DND-41 (cell line): ENCODE data around the gene DDX28.
"Not testable (repeated sequence)": the region's sequence is repeated elsewhere in the genome, so short reads cannot be mapped to it uniquely, and the experiment has no call there.

Experiments
- ATAC-seq: fragments of 200-7000 bp; cut with Tn5 transposase; 3 replicates; pipeline ENCODE4 v1.9.1; 2021; ENCODE audit warnings: low read depth; ENCODE audit not compliant: insufficient read depth
- DNase-seq: peaks from one replicate; pipeline ENCODE4 v3.0.0-alpha.2; 2020
- H2AFZ ChIP-seq: 2 replicates; pipeline ENCODE4 v1.6.0; 2012; ENCODE audit warnings: low read depth, low read length
- H3K27ac ChIP-seq: 2 replicates; pipeline ENCODE4 v1.5.1; 2012; ENCODE audit warnings: low read length, inconsistent platforms
- H3K27me3 ChIP-seq: fragments of 200-600 bp; sonication (generic); 2 replicates; pipeline ENCODE4 v1.6.0; 2012; ENCODE audit warnings: low read length, mild to moderate bottlenecking, inconsistent platforms; ENCODE audit not compliant: insufficient read depth, poor library complexity
- H3K36me3 ChIP-seq: 2 replicates; pipeline ENCODE4 v1.5.1; 2012; ENCODE audit warnings: low read length, inconsistent platforms; ENCODE audit not compliant: insufficient read depth
- H3K4me1 ChIP-seq: 2 replicates; pipeline ENCODE4 v1.5.1; 2012; ENCODE audit warnings: mild to moderate bottlenecking, low read length; ENCODE audit not compliant: insufficient read depth
- H3K4me2 ChIP-seq: 2 replicates; pipeline ENCODE4 v1.6.0; 2012; ENCODE audit warnings: mild to moderate bottlenecking, moderate library complexity, low read length, inconsistent platforms; ENCODE audit not compliant: insufficient read depth
- H3K4me3 ChIP-seq, 2 experiments: fragments of 200-600 bp in 1 of 2; shearing (Covaris generic) in 1 of 2; 2 replicates each; pipeline ENCODE4 v1.5.1; 2012 to 2016; ENCODE audit warnings: inconsistent platforms in 2 of 2, low read length in 2 of 2, mild to moderate bottlenecking in 2 of 2, low read depth in 1 of 2, moderate library complexity in 1 of 2
- H3K79me2 ChIP-seq: 2 replicates; pipeline ENCODE4 v1.6.0; 2012; ENCODE audit warnings: low read length, inconsistent platforms; ENCODE audit not compliant: insufficient read depth
- H3K9ac ChIP-seq: 2 replicates; pipeline ENCODE4 v1.6.0; 2012; ENCODE audit warnings: low read depth, mild to moderate bottlenecking, inconsistent platforms, low read length, moderate library complexity
- H3K9me3 ChIP-seq: 2 replicates; pipeline ENCODE4 v1.5.1; 2012; ENCODE audit warnings: low read length, moderate library complexity, mild to moderate bottlenecking, inconsistent platforms; ENCODE audit not compliant: insufficient read depth, severe bottlenecking
- H4K20me1 ChIP-seq: 2 replicates; pipeline ENCODE4 v1.6.0; 2012; ENCODE audit warnings: low read length; ENCODE audit not compliant: insufficient read depth
- EZH2 ChIP-seq: IDR thresholded peaks from 3 replicates; pipeline ENCODE4 v1.6.1; 2012; ENCODE audit warnings: borderline replicate concordance, low read depth, mild to moderate bottlenecking, moderate library complexity, low read length, inconsistent platforms; ENCODE audit not compliant: severe bottlenecking
- TF ChIP-seq, protein P1 (sequence below): IDR thresholded peaks from 2 replicates; pipeline ENCODE4 v1.5.1; 2012; ENCODE audit warnings: borderline replicate concordance, low read length, moderate library complexity, mild to moderate bottlenecking; ENCODE audit not compliant: poor library complexity, severe bottlenecking; ENCODE audit errors: extremely low read depth

The DDX28 gene

DNA sequence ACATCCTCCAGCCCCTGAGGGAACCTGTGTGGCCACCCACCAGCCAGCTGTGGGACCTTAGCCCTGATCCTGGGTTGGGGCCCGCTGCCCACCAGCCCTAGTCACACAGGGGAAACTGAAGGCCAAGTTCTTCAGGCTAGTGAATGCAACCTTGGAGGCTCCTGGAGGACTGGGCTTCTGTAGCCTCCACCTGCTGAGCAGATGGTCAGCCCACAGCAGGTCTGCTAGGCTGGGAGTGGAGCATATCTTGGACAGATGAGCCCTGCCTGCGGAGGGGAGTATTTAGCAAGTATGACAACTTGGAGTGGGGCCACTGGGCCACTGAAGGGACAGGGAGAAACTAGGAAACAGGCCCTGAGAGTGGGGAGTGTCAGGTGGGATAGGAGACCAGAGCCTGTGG lies 46.8 kb downstream of the DDX28 start:
- Histone ChIP-seq H3K79me2 (no peaks in the 10 kb centered on the region), H3K4me3 (no peak overlapping the region), H3K36me3 (no peaks in the 10 kb centered on the region), H3K27me3 (no peaks in the 10 kb centered on the region), H3K4me2 (no peak overlapping the region), H4K20me1 (no peaks in the 10 kb centered on the region), H2AFZ (no peak overlapping the region), H3K27ac (no peak overlapping the region), H3K4me1 (no peaks in the 10 kb centered on the region), H3K9ac (no peak overlapping the region), H3K9me3 (no peaks in the 10 kb centered on the region)
- ATAC-seq (no peak), DNase-seq (no peak)
- TF ChIP-seq EZH2, result no peak
- TF ChIP-seq, protein P1, sequence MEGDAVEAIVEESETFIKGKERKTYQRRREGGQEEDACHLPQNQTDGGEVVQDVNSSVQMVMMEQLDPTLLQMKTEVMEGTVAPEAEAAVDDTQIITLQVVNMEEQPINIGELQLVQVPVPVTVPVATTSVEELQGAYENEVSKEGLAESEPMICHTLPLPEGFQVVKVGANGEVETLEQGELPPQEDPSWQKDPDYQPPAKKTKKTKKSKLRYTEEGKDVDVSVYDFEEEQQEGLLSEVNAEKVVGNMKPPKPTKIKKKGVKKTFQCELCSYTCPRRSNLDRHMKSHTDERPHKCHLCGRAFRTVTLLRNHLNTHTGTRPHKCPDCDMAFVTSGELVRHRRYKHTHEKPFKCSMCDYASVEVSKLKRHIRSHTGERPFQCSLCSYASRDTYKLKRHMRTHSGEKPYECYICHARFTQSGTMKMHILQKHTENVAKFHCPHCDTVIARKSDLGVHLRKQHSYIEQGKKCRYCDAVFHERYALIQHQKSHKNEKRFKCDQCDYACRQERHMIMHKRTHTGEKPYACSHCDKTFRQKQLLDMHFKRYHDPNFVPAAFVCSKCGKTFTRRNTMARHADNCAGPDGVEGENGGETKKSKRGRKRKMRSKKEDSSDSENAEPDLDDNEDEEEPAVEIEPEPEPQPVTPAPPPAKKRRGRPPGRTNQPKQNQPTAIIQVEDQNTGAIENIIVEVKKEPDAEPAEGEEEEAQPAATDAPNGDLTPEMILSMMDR, result no peak

GRCh38 chr16:67975321-67976105 lies 47.5 kb downstream of the DDX28 start:
- no peaks in the 10 kb centered on the region for H3K9me3 ChIP-seq
- H3K9ac ChIP-seq, result no peak overlapping the region
- no peak for TF ChIP-seq EZH2
- TF ChIP-seq, protein P1, result no peak
- no peaks in the 10 kb centered on the region for H3K27me3 ChIP-seq
- H3K36me3 ChIP-seq, result no peaks in the 10 kb centered on the region
- H3K4me2 ChIP-seq, result no peak overlapping the region
- H4K20me1 ChIP-seq, result no peaks in the 10 kb centered on the region
- H3K4me3 ChIP-seq, result no peak overlapping the region
- ATAC-seq (no peak), DNase-seq (no peak)
- H3K4me1 ChIP-seq, result no peaks in the 10 kb centered on the region
- no peak overlapping the region for H3K27ac ChIP-seq
- no peaks in the 10 kb centered on the region for H3K79me2 ChIP-seq
- no peak overlapping the region for H2AFZ ChIP-seq

DNA sequence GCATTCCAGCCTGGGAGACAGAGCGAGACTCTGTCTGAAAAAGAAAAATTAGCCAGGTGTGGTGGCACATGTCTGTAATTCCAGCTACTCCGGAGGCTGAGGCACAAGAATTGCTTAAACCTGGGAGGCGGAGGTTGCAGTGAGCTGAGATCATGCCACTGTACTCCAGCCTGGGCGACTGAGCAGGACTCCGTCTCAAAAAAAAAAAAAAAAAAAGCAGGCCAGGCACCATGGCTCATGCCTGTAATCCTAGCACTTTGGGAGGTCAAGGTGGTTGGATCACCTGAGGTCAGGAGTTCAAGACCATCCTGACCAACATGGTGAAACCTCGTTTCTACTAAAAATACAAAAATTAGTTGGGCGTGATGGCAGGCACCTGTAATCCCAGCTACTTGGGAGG lies 50.7 kb downstream of the DDX28 start:
- H3K27me3 ChIP-seq, H4K20me1 ChIP-seq, H3K27ac ChIP-seq, H3K4me3 ChIP-seq, H3K4me2 ChIP-seq, H3K9me3 ChIP-seq, H3K9ac ChIP-seq, H3K79me2 ChIP-seq, ATAC-seq, H2AFZ ChIP-seq, DNase-seq, H3K36me3 ChIP-seq: not testable (repeated sequence)
- H3K4me1 ChIP-seq, result peaks cover 14% of the 10 kb centered on the region

DNA sequence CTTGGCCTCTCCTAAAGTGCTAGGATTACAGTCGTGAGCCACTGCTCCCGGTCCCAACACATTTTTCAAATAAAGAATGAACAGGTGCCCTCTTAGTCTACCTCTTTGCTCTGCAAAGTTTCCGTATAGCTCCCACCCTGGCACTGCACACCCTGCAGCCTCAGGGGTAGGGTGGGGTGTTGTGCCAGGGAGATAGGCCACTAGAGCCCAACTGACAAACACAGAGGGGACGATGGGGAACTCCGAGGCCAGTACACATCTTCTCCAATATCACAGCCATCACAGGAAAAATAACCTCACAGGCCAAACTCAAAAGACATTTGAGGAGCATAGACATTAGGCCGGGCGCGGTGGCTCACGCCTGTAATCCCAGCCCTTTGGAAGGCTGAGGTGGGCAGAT lies 51.9 kb downstream of the DDX28 start:
- ATAC-seq (no peak), DNase-seq (no peak)
- Histone ChIP-seq H3K27me3 (no peaks in the 10 kb centered on the region), H3K4me3 (no peak overlapping the region), H3K36me3 (no peaks in the 10 kb centered on the region; the same call in 1 of the 2 replicates), H3K9me3 (no peaks in the 10 kb centered on the region), H3K9ac (no peak overlapping the region), H3K4me1 (peaks cover 26% of the 10 kb centered on the region), H3K27ac (no peak overlapping the region), H3K4me2 (no peak overlapping the region), H3K79me2 (peaks cover 13% of the 10 kb centered on the region; the same call in 1 of the 2 replicates), H2AFZ (no peak overlapping the region), H4K20me1 (peaks cover 14% of the 10 kb centered on the region)
- TF ChIP-seq, protein P1, result no peak
- TF ChIP-seq EZH2, result no peak
